Large intestine (tissue), 3 donors: ENCODE data around the gene CACNA2D4. TPM values are rescaled to one million over a fixed set of nuclear protein-coding genes. Genes with fewer than 3 reads are reported as not detected.
"Not testable (repeated sequence)": the region's sequence is repeated elsewhere in the genome, so short reads cannot be mapped to it uniquely, and the experiment has no call there.

Experiments used
- DNase-seq, 2 donors: peaks; one replicate each; pipeline versions ENCODE4 v3.0.0 to v3.0.0-alpha.2; 2013
- H3K27ac ChIP-seq: one replicate; pipeline ENCODE4 v1.5.1; 2013; ENCODE audit warnings: low read length
- H3K27me3 ChIP-seq: 2 replicates; pipeline ENCODE4 v1.6.1; 2013; ENCODE audit warnings: low read length; ENCODE audit not compliant: control insufficient read depth, insufficient read depth
- H3K36me3 ChIP-seq: 2 replicates; pipeline ENCODE4 v1.6.1; 2013; ENCODE audit warnings: low read length; ENCODE audit not compliant: control insufficient read depth, insufficient read depth
- H3K4me1 ChIP-seq: one replicate; pipeline ENCODE4 v1.6.1; 2013; ENCODE audit warnings: low read length; ENCODE audit not compliant: control insufficient read depth, insufficient read depth
- H3K4me3 ChIP-seq: one replicate; pipeline ENCODE4 v1.5.1; 2013; ENCODE audit warnings: low read length
- H3K9me3 ChIP-seq: one replicate; pipeline ENCODE4 v1.6.1; 2013; ENCODE audit warnings: mild to moderate bottlenecking, low read depth, low read length, moderate library complexity; ENCODE audit not compliant: control insufficient read depth
- WGBS: methylation state at CpG from one replicate; pipeline ENCODE4 v1.1.5; 2013; ENCODE audit warnings: low lambda C conversion rate; ENCODE audit not compliant: insufficient coverage; 5-methylcytosine and 5-hydroxymethylcytosine counted together
- polyA plus RNA-seq: library from polyadenylated mRNA; unstranded; fragments of 120-200 nt; gene quantifications from one replicate; pipeline ENCODE4 v1.2.1, GENCODE V29; 2013

Gene CACNA2D4
- polyA plus RNA-seq, 1 donor = 5.9 TPM

DNA sequence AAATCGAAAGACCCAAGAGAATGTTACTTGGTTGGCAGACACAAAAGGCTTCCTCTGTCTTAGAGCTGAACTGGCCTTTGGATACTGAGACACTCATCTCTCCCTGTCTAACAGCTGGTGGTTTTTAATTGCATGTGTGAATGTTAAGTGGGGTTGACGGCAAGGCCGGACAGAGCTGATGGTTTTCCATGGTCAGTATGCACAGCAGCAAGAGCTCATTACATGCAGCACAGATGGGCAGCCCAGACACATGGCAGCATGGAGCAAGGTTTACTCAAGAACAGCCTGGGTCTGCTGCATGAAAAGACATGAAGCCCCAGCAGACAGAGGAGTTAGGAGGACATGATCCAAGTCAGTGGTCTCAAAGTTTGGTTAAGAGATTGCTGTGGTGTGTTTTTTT is 27.8 kb upstream of the CACNA2D4 start:
- Histone ChIP-seq H3K4me1 (peaks cover 3% of the 10 kb centered on the region), H3K36me3 (peaks cover 50% of the 10 kb centered on the region), H3K9me3 (no peaks in the 10 kb centered on the region), H3K4me3 (no peak overlapping the region), H3K27me3 (no peaks in the 10 kb centered on the region), H3K27ac (no peak overlapping the region)
- no peak for DNase-seq
- no CpG with 5 or more reads among the region's 3 CpGs for WGBS

DNA sequence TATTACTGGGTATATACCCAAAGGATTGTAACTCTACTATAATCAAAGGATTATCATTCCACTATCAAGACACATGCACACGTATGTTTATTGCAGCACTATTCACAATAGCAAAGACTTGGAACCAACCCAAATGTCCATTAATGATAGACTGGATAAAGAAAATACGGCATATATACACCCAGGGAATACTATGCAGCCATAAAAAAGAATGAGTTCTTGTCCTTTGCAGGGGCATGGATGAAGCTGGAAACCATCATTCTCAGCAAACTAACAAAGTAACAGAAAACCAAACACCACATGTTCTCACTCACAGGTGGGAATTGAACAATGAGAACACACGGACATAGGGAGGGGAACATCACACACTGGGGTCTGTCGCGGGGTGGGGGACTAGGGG is 27.1 kb upstream of the CACNA2D4 start:
- not testable (repeated sequence) for DNase-seq
- no CpG with 5 or more reads among the region's 5 CpGs for WGBS
- H3K36me3 ChIP-seq = peaks cover 44% of the 10 kb centered on the region

DNA sequence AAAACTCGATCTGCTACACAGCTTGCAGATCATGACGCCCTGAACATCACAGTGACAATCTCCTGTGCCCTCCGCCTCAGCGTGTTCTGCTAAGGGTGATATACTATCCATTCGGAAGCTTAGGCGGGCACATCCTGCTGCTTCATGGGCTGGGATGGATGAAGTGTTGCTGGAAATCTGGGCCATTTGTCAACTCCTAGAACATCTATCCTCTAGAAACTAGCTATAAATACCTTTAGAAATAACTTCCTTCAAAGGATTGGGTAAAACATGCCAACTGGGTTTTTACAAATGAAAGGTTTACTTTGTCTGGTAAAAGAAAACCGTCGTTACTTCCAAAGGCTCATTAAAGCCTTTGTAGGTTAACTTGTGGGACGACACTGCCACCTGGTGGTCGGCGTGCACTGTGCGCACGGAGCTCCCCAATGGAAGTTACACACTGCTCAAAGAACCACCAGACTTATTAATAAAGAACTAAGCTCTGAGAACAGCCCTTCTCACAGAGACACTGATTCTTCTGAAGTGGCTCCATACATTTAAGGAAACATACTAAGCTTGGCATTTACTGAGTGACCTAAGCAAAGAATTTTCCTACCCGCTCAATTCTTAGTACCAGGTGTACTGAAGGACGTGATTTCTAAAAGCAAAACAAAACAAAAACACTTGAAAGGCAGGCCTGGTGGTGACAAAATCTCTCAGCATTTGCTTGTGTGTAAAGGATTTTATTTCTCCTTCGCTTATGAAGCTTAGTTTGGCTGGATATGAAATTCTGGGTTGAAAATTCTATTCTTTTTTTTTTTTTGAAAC is 21.6 kb upstream of the CACNA2D4 start:
- DNase-seq = peak; percentile 80
- no peak overlapping the region for H3K4me3 ChIP-seq
- peak overlapping the region; percentile 23 for H3K27ac ChIP-seq
- peaks cover 6% of the 10 kb centered on the region for H3K36me3 ChIP-seq
- H3K9me3 ChIP-seq = no peaks in the 10 kb centered on the region
- H3K27me3 ChIP-seq = no peaks in the 10 kb centered on the region
- H3K4me1 ChIP-seq = peaks cover 9% of the 10 kb centered on the region
- 100% methylated on average over 2 of the region's 16 CpGs for WGBS

More for the DNA sequence above, 27.1 kb upstream of the CACNA2D4 start:
- not testable (repeated sequence) for H3K9me3 ChIP-seq, H3K4me1 ChIP-seq, H3K4me3 ChIP-seq, H3K27ac ChIP-seq, H3K27me3 ChIP-seq

DNA sequence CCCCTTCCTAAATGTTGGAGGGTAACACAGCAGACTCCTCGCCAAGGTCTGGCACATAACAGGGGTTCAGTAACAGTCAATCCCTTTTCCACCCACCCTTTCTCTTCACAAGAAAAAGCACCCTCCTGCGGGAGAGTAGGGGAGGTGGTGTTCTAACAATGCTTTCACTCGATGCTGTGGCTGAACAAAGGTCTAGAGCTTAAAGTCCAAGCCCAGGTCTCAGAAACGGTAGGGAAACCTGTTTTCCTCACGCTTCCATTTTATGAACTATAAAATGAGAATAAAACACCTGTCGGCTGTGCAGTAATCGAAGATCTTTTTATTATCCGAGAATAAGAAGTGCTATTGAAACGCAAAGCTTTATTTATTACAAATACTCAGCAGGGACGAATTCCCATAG is 20.9 kb upstream of the CACNA2D4 start:
- Histone ChIP-seq H3K27ac (peak overlapping the region; percentile 23), H3K4me3 (no peak overlapping the region), H3K36me3 (peaks cover 6% of the 10 kb centered on the region), H3K27me3 (no peaks in the 10 kb centered on the region), H3K9me3 (no peaks in the 10 kb centered on the region), H3K4me1 (peaks cover 9% of the 10 kb centered on the region)
- DNase-seq = peak; percentile 52 to 82
- WGBS = no CpG with 5 or more reads among the region's 10 CpGs

DNA sequence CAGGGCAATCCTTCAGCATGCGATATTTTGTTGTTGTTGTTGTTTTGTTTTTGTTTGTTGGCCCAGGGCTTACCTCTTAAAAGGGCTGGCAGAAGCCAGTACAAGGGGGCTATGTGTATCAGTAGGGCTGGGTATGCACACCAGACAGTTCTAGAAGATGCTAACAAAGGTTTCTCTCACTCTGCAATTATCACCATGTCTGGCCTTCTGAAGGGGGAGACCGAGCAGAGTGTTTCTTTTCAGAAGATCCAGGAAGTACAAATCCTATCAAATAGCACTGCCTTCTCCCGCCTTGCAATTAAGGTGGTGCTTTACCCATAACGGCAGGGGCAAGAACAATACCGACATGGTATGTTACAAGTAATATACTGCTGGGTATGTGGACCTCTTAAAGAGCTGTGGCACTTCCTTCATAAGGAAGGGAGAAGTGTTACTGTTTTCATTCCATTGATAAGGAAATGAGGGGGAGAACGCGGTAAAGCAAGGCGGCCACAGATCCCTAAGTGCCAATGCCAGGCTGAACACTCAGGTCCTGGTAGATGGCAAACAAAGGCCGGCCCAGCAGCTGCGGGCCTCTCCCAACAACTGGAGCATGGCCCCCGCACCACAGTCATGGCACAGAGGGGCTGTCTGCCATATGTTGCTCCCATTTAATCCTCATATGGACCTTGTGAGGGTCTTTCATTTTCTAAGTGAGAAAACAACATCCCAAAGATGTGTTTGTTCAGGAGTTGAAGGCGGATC is 19.2 kb upstream of the CACNA2D4 start:
- no peak overlapping the region for H3K27ac ChIP-seq
- DNase-seq = no peak

DNA sequence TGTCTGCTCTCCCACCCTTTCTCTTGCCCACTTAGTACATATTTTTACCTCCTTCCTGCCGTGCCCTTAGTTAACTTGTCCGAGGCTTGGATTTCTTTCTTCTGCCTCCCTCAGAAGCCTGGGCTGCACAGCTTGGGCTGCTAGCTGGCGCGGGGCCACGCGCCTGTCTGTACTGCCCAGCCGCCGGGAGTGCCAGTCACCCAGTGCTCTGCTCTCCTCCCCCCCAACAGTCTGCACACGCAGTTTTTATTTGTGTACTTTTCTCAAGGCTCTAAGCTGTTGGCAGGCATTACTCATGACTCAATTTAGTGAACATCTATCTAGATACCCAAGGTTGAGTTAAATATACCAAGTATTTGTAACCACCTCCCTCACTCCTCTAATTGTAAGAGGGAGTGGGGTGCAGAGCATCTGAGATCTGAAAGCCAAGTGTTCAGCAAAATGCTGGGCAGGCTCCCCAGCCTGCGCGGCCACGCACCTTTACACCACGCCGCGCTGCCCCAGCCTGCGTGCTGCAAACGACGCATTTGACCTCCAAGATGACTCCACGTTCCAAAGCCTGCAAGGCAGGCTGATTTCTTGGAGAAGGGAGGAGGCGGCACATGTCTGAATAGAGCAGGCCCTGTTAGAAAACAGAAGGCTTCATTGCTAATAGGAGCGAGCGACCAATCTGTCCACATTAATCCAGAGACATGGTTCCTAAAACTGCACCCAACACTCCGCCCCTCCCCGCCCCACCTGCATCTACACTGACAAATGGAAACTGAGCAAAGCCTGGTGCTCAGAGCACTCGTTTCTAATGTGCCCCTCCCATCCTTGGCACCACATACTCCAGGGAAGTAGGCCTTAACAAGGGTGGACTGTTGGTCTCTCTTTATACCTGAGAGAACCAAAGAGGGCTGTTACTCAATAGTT is 18.2 kb upstream of the CACNA2D4 start:
- WGBS = 82% methylated on average over 4 of the region's 25 CpGs
- Histone ChIP-seq H3K4me1 (peaks cover 9% of the 10 kb centered on the region), H3K27ac (no peak overlapping the region)

More for the DNA sequence above, 19.2 kb upstream of the CACNA2D4 start:
- Histone ChIP-seq H3K9me3 (no peaks in the 10 kb centered on the region), H3K4me1 (peaks cover 9% of the 10 kb centered on the region), H3K27me3 (no peaks in the 10 kb centered on the region), H3K36me3 (peaks cover 6% of the 10 kb centered on the region), H3K4me3 (no peak overlapping the region)
- WGBS = 100% methylated on average over 1 of the region's 12 CpGs

DNA sequence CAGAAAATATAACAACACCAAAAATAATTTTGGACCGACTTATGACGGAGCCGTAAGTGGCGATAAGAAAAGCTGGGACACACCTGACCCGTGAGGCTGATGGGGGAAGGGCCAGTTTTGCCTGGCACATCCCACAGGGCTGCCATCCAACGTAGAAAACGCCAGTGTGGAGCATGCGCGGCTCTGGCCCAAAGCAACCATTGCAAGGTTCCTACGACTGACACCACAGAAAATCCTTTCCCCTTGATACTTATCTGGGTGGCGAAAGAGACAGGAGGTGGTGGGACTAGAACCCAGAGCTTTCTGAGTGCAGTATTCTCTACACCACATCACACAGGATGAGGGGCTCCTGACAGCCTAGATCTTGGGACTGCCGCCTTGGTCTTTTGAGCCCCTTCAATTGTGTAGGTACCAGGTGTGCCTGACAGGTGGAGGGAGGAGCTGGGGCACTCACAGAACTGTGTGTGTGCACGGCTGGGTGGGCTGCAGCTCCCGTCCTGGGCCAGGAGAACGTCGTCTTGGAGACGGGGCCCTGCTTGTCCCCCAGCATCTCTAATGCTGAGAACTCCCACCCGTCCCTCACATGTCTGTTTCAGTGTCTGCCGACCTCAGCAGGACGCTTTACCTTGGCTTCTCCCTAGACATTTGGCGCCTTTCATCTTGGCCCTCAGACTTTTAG is 17.4 kb upstream of the CACNA2D4 start:
- DNase-seq = no peak
- Histone ChIP-seq H3K27ac (no peak overlapping the region), H3K4me1 (peaks cover 9% of the 10 kb centered on the region), H3K4me3 (no peak overlapping the region), H3K9me3 (no peaks in the 10 kb centered on the region), H3K27me3 (no peaks in the 10 kb centered on the region), H3K36me3 (peaks cover 6% of the 10 kb centered on the region)
- whole genome bisulfite sequencing = 100% methylated on average over 3 of the region's 21 CpGs

More for the DNA sequence above, 18.2 kb upstream of the CACNA2D4 start:
- Histone ChIP-seq H3K36me3 (peaks cover 6% of the 10 kb centered on the region), H3K4me3 (no peak overlapping the region), H3K27me3 (no peaks in the 10 kb centered on the region), H3K9me3 (no peaks in the 10 kb centered on the region)
- no peak for DNase-seq

DNA sequence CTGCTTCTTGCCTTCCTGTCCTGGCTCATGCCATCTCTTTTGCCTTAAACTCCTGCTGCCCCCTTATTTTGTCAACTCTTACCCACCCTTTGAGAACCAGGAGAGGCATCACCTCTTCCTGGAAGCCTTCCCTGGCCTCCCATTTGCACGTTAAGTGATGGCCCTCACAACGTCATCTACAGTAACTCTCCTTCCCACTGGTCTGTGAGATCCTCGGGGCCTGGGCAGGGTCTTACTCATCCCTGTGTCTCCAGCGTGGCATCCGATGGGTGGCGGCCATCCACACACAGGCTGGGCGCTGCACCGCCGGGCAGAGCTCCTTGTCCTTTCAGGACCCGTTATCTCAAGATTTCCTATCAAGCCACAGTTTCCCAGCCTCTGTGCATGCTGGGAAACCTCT is 16.8 kb upstream of the CACNA2D4 start:
- Histone ChIP-seq H3K9me3 (no peaks in the 10 kb centered on the region), H3K27ac (no peak overlapping the region), H3K4me3 (no peak overlapping the region), H3K36me3 (peaks cover 6% of the 10 kb centered on the region), H3K4me1 (peaks cover 9% of the 10 kb centered on the region), H3K27me3 (no peaks in the 10 kb centered on the region)
- DNase-seq = no peak
- no CpG with 5 or more reads among the region's 10 CpGs for WGBS

DNA sequence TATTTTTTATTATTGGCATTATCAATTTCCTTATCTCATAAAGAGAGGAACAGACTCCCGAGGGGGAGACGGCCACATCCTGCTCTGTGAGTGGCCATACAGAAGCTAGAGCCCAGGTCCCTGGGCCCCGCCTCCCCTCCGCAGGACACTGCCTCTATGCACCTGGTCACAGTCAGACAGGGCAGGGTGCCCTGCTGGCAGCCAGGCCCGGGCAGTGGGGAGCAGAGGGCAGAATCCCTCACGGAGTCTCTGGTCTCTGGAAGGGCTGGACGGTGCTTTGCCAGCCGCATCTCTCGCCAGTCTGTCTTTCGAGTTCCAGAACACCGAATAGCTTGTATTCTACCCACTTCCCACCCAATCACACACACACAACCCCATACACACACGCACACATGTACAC is 16.4 kb upstream of the CACNA2D4 start:
- WGBS = 50% methylated on average over 2 of the region's 12 CpGs
- H3K9me3 ChIP-seq = no peaks in the 10 kb centered on the region
- no peak overlapping the region for H3K4me3 ChIP-seq
- H3K27ac ChIP-seq = no peak overlapping the region
- H3K4me1 ChIP-seq = peaks cover 8% of the 10 kb centered on the region
- no peak for DNase-seq
- no peaks in the 10 kb centered on the region for H3K27me3 ChIP-seq
- H3K36me3 ChIP-seq = peaks cover 6% of the 10 kb centered on the region
